Subcutaneous adipose tissue (tissue), 4 donors: ENCODE data around the gene OR52L1. TPM values are rescaled to one million over a fixed set of nuclear protein-coding genes. Genes with fewer than 3 reads are reported as not detected.

ENCODE experiments used
- small RNA-seq: library from RNA; depleted of rRNA; stranded (forward); fragments of <200 nt; gene quantifications from one replicate; pipeline ENCODE3, GENCODE V24; 2016
- total RNA-seq, 4 donors: library from RNA; depleted of rRNA; stranded (reverse); fragments of >200 nt; gene quantifications; one replicate each; pipeline ENCODE4 v1.1.0, GENCODE V29; 2016
- TF ChIP-seq, protein P1 (sequence below): fragments of 450-650 bp; IDR thresholded peaks from one replicate; pipeline ENCODE4 v1.5.1; 2016; ENCODE audit warnings: low read depth, mild to moderate bottlenecking, control low read depth, antibody characterized with exemption, moderate library complexity

The OR52L1 gene
- total RNA-seq, 4 donors from 2014 or later, result not detected

DNA sequence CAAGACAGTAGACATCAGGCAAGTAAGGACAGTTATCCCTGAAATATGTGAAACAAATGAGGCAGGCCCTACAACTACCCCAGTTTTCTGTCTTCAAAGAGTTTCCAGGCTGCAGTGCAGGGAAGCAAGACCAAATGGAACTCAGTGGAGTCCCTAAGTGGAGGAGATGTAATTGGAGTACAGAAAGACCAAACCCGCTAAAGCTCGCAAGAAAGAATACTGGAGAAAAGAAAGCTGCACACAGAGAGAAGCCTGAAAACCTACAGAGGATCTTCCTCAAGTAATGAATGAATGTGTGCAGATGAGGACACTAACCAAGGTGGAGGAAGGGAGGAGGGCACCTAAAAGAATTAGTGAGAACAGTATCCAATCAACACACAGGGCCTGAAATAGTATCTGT, 46.0 kb downstream of the OR52L1 start:
- TF ChIP-seq, protein P1, sequence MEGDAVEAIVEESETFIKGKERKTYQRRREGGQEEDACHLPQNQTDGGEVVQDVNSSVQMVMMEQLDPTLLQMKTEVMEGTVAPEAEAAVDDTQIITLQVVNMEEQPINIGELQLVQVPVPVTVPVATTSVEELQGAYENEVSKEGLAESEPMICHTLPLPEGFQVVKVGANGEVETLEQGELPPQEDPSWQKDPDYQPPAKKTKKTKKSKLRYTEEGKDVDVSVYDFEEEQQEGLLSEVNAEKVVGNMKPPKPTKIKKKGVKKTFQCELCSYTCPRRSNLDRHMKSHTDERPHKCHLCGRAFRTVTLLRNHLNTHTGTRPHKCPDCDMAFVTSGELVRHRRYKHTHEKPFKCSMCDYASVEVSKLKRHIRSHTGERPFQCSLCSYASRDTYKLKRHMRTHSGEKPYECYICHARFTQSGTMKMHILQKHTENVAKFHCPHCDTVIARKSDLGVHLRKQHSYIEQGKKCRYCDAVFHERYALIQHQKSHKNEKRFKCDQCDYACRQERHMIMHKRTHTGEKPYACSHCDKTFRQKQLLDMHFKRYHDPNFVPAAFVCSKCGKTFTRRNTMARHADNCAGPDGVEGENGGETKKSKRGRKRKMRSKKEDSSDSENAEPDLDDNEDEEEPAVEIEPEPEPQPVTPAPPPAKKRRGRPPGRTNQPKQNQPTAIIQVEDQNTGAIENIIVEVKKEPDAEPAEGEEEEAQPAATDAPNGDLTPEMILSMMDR, result no peak

GRCh38 chr11:5938603-5938965, 48.2 kb downstream of the OR52L1 start:
- TF ChIP-seq, protein P1, result no peak

DNA sequence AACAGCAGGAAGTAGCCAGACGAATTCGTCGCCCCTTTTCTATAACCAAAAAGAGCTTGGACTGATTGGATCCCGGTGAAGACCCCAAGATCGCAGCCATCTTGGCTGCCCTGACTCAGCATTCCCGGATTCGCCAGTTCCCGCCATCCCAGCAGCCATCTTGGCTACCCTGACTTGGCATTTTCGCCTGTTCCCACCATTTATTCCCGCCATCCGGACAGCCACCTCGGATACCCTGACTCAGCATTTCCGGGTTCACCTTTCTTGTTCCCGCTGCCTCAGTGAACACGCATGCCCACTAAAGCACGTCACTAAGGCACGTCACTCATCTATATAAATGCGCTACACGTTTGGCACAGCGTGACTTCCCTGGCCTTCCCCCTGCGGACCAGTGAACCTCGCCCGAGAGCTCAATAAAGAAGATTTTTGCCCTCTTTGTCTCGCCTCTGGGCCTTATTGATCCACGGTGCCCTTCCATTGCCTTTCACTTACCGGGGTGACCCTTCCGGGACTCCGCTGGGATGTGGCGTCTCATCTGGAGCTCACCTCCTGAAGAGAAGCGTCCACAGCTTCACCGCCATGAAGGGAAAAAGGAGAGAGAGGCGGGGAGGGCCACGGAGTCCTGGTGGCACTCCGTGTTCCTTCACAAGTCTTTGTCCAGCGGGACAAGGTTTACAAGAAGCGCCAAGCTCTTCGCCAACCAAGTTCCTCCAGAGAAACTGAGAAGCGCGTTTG, 48.8 kb downstream of the OR52L1 start:
- TF ChIP-seq, protein P1, result no peak

Small RNAs within 50 kb of the gene (small RNA-seq; reads per million reads assigned to genes)
- not detected for gene RNA5SP329

Other genes with a start within 250 kb of the OR52L1 start
- gene OR52N4, start 232.7 kb downstream of the OR52L1 start, total RNA-seq, result not detected
- gene OR52N5, start 203.6 kb downstream of the OR52L1 start, total RNA-seq, result under 1 TPM in 2 of 4 donors, not detected in 2; 0.33 to 0.44 TPM
- gene OR52N1, start 195.7 kb downstream of the OR52L1 start, total RNA-seq, result not detected
- gene OR52N2, start 178.1 kb downstream of the OR52L1 start, total RNA-seq, result not detected
- not detected for gene OR52E6, start 145.1 kb downstream of the OR52L1 start, total RNA-seq
- not detected for gene OR52E8, start 129.3 kb downstream of the OR52L1 start, total RNA-seq
- not detected for gene OR52E4, start 106.4 kb downstream of the OR52L1 start, total RNA-seq
- not detected for gene OR52E5, start 93.8 kb downstream of the OR52L1 start, total RNA-seq
- gene OR56A3, start 44.7 kb downstream of the OR52L1 start, total RNA-seq, result not detected
- gene OR56A5, start 18.5 kb downstream of the OR52L1 start, total RNA-seq, result not detected
- gene OR56A4, start 20.0 kb upstream of the OR52L1 start, total RNA-seq, result under 1 TPM in 1 of 4 donors, not detected in 3; 0.19 TPM
- gene OR56A1, start 43.8 kb upstream of the OR52L1 start, total RNA-seq, result under 1 TPM in 2 of 4 donors, not detected in 2; under 0.01 to 0.19 TPM
- gene OR56B4, start 120.7 kb upstream of the OR52L1 start, total RNA-seq, result not detected
- under 1 TPM in 1 of 4 donors, not detected in 3; 0.51 TPM for gene OR52B2, start 183.3 kb upstream of the OR52L1 start, total RNA-seq
- not detected for gene OR52W1, start 212.2 kb upstream of the OR52L1 start, total RNA-seq
- gene C11orf42, start 218.6 kb upstream of the OR52L1 start, total RNA-seq, result not detected
- gene FHIP1B, start 247.7 kb upstream of the OR52L1 start, total RNA-seq, result 10 to 100 TPM; 19.2 to 43.2 (median 31.3) TPM